ENCODE results near the gene CXCL10. TPM values are rescaled to one million over a fixed set of nuclear protein-coding genes. Genes with fewer than 3 reads are reported as not detected.

The CXCL10 gene
- total and polyA plus RNA-seq, 7 donors, result 13.4 to 77.1 TPM; not detected in 5

- intact Hi-C loops (cut with DNase I), result no loop called here
- no peak overlapping the region for H3K4me3 ChIP-seq
- TF ChIP-seq POLR2AphosphoS5 (IDR thresholded peaks at IDR 0.05) (no peak), POLR2A (IDR thresholded peaks at IDR 0.05) (no peak), CTCF (IDR thresholded peaks at IDR 0.05) (no peak), EP300 (IDR thresholded peaks at IDR 0.05) (no peak)
- no peak for DNase-seq
- no peaks in the 10 kb centered on the region for H3K9me3 ChIP-seq
- H3K27ac ChIP-seq, result no peak overlapping the region
- 93 to 96% methylated on average over 2 of the region's 2 CpGs for WGBS, 2 donors
- H3K4me1 ChIP-seq, result no peaks in the 10 kb centered on the region
- H3K36me3 ChIP-seq, result no peaks in the 10 kb centered on the region
- H3K27me3 ChIP-seq, result no peaks in the 10 kb centered on the region
These were observed 25.4 kb downstream of the CXCL10 start for GRCh38 chr4:75997946-75998345.

- 77 to 78% methylated on average over 1 of the region's 1 CpG for WGBS, 2 donors
- no peak for DNase-seq
- TF ChIP-seq POLR2A (IDR thresholded peaks at IDR 0.05) (no peak), EP300 (IDR thresholded peaks at IDR 0.05) (no peak), POLR2AphosphoS5 (IDR thresholded peaks at IDR 0.05) (no peak), CTCF (IDR thresholded peaks at IDR 0.05) (no peak)
- Histone ChIP-seq H3K27ac (no peak overlapping the region), H3K36me3 (no peaks in the 10 kb centered on the region), H3K27me3 (no peaks in the 10 kb centered on the region), H3K4me1 (no peaks in the 10 kb centered on the region), H3K4me3 (no peak overlapping the region), H3K9me3 (no peaks in the 10 kb centered on the region)
- intact Hi-C loops (cut with DNase I), result no loop called here
These were observed 26.2 kb downstream of the CXCL10 start for GRCh38 chr4:75997081-75997480.

- H3K36me3 ChIP-seq, result no peaks in the 10 kb centered on the region
- no peaks in the 10 kb centered on the region for H3K27me3 ChIP-seq
- peaks cover 0 to 5% (median 2%) of the 10 kb centered on the region in 4 donors for H3K4me1 ChIP-seq
- intact Hi-C loops (cut with DNase I), result loop anchor here (1.0 kb wide), 2 partner anchors 72 to 92 kb away; no protein-coding TSS in a partner anchor
- 2 to 14% methylated on average over 5 of the region's 5 CpGs for WGBS, 2 donors
- no peak overlapping the region for H3K27ac ChIP-seq
- DNase-seq, result no peak
- H3K4me3 ChIP-seq, result no peak overlapping the region
- TF ChIP-seq EP300 (IDR thresholded peaks at IDR 0.05) (no peak), CTCF (IDR thresholded peaks at IDR 0.05) (peak; percentile 13 to 68 (median 54))
- H3K9me3 ChIP-seq, result no peaks in the 10 kb centered on the region
These were observed 27.6 kb downstream of the CXCL10 start for GRCh38 chr4:75995727-75996126.

GRCh38 chr4:75992462-75992861 lies 30.8 kb downstream of the CXCL10 start:
- no peak for TF ChIP-seq POLR2A (IDR thresholded peaks at IDR 0.05)
- no peak for TF ChIP-seq CTCF (IDR thresholded peaks at IDR 0.05)
- no peak for TF ChIP-seq POLR2AphosphoS5 (IDR thresholded peaks at IDR 0.05)
- TF ChIP-seq EP300 (IDR thresholded peaks at IDR 0.05), result no peak
- H3K27me3 ChIP-seq, result no peaks in the 10 kb centered on the region
- no peaks in the 10 kb centered on the region for H3K9me3 ChIP-seq
- no peaks in the 10 kb centered on the region for H3K36me3 ChIP-seq
- no peak overlapping the region for H3K27ac ChIP-seq
- intact Hi-C loops (cut with DNase I), result no loop called here
- H3K4me3 ChIP-seq, result no peak overlapping the region
- peaks cover 0 to 25% (median 19%) of the 10 kb centered on the region in 4 donors for H3K4me1 ChIP-seq
- DNase-seq, result no peak
- 91 to 92% methylated on average over 1 of the region's 1 CpG for WGBS, 2 donors

GRCh38 chr4:75989846-75990528 lies 33.3 kb downstream of the CXCL10 start:
- Histone ChIP-seq H3K27me3 (no peaks in the 10 kb centered on the region), H3K4me1 (peaks cover 0 to 38% (median 19%) of the 10 kb centered on the region in 4 donors), H3K27ac (peak overlapping the region; percentile 66 to 76 (median 72)), H3K9me3 (no peaks in the 10 kb centered on the region), H3K36me3 (no peaks in the 10 kb centered on the region), H3K4me3 (peak overlapping the region; percentile 80 to 90 (median 84))
- no peak for DNase-seq
- WGBS, 2 donors, result 1% methylated on average over 20 of the region's 20 CpGs
- TF ChIP-seq CTCF (IDR thresholded peaks at IDR 0.05), result no peak
- TF ChIP-seq POLR2A (IDR thresholded peaks at IDR 0.05), result no peak
- TF ChIP-seq POLR2AphosphoS5 (IDR thresholded peaks at IDR 0.05), result no peak
- TF ChIP-seq EP300 (IDR thresholded peaks at IDR 0.05), result no peak
- intact Hi-C loops (cut with DNase I), result no loop called here

Data from sigmoid colon (tissue), 7 donors.